H1 (cell line): ENCODE results near the gene SLIT3. TPM values are rescaled to one million over a fixed set of nuclear protein-coding genes. Genes with fewer than 3 reads are reported as not detected.

Experiments used
- EZH2 ChIP-seq: fragments of 200-600 bp; sonication (generic); IDR thresholded peaks from 2 replicates; pipeline ENCODE4 v1.7.1; 2012; ENCODE audit warnings: low read depth, mild to moderate bottlenecking, moderate library complexity, low read length, inconsistent platforms; ENCODE audit not compliant: severe bottlenecking
- GABPA ChIP-seq: IDR thresholded peaks from 2 replicates; pipeline ENCODE4 v1.6.1; 2011; ENCODE audit warnings: mild to moderate bottlenecking, low read length, moderate library complexity, borderline replicate concordance; ENCODE audit not compliant: insufficient read depth
- RAD21 ChIP-seq, 2 experiments: IDR thresholded peaks in 1 of 2; conservative IDR thresholded peaks in 1 of 2; 2 replicates each; pipeline ENCODE4 v1.6.1; 2011; ENCODE audit warnings: low read depth in 2 of 2, low read length in 2 of 2, improper control_type of control experiment in 1 of 2, inconsistent platforms in 1 of 2, mild to moderate bottlenecking in 1 of 2, moderate library complexity in 1 of 2
- SIN3A ChIP-seq, 2 experiments: IDR thresholded peaks in 1 of 2; conservative IDR thresholded peaks in 1 of 2; 2 replicates each; pipeline ENCODE4 v1.6.1; 2011 to 2012; ENCODE audit warnings: low read length in 2 of 2, improper control_type of control experiment in 1 of 2, low read depth in 1 of 2, mild to moderate bottlenecking in 1 of 2
- SRF ChIP-seq: IDR thresholded peaks from 2 replicates; pipeline ENCODE4 v1.6.1; 2011; ENCODE audit warnings: mild to moderate bottlenecking, low read depth, low read length, moderate library complexity
- polyA plus RNA-seq, 7 experiments: library from polyadenylated mRNA; depleted of rRNA in 3 of 7; stranded (reverse) in 5 of 7; unstranded in 2 of 7; fragments of >200 nt in 5 of 7; fragments of 200-250 nt in 2 of 7; gene quantifications; 1 replicate in 5 of 7; 2 replicates in 1 of 7; 4 replicates in 1 of 7; pipeline versions ENCODE4 v1.2.1 to v1.2.3, GENCODE V29; 2011 to 2013; ENCODE audit warnings: missing spikeins in 2 of 7, mixed read lengths in 2 of 7
- total RNA-seq: library from RNA; stranded (reverse); fragmentation: NEBNext Ultra II Directional; extraction: Animal tissue kit (Norgen Biotek cat#: 25700); gene quantifications from 2 replicates; pipeline ENCODE4 v1.2.1, GENCODE V29; 2021
- TF ChIP-seq, protein P1 (sequence below): IDR thresholded peaks from 2 replicates; pipeline ENCODE4 v1.6.1; 2012; ENCODE audit warnings: inconsistent platforms
- TF ChIP-seq, protein P2 (sequence below): IDR thresholded peaks from 2 replicates; pipeline ENCODE4 v1.6.1; 2011; ENCODE audit warnings: low read depth, mild to moderate bottlenecking, low read length; ENCODE audit not compliant: insufficient read depth

Gene SLIT3
- total and polyA plus RNA-seq, 2 of the 8 experiments (the other 6 are each of a cell fraction or from before 2014, with no cell fraction given), result 1.1 to 1.2 TPM

DNA sequence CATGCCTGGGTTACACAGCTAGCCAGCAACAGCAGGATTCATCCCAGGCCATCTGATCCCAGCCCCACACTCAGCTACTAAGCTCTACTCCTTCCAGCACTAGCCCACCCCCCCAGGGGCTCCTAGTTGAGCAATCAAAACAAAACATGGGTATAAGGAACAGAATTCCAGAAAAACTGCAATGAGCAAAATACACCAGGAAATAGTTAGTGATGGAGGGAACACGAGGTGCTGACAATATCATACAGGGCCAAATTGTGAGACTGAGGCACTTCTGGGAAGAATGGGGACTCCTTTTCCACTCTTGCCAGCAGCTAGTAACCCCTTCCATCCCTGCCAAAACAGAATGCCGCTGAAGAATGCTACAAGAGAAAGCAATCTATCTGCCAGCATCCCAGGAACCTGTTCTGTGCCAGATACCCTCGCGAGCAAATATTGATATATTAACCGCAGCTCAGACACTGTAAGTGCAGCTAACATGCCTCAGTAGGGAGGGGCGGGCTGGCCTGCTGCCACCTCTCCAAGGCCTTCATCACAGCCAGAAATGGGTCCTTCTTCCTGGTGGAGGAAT, 161.4 kb downstream of the SLIT3 start (continued):
- TF ChIP-seq, protein P1, sequence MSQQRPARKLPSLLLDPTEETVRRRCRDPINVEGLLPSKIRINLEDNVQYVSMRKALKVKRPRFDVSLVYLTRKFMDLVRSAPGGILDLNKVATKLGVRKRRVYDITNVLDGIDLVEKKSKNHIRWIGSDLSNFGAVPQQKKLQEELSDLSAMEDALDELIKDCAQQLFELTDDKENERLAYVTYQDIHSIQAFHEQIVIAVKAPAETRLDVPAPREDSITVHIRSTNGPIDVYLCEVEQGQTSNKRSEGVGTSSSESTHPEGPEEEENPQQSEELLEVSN, result no peak
- no peak for TF ChIP-seq SIN3A (conservative IDR thresholded peaks at IDR 0.05 in 1 of 2, IDR thresholded peaks at IDR 0.05 in 1 of 2; ENCODE audit: low read depth in 1 of 2, low read length in 2 of 2)
- no peak for TF ChIP-seq RAD21 (IDR thresholded peaks at IDR 0.05 in 1 of 2, conservative IDR thresholded peaks at IDR 0.05 in 1 of 2; ENCODE audit: low read depth in 2 of 2, low read length in 2 of 2)
- TF ChIP-seq SRF, result no peak
- TF ChIP-seq, protein P2, sequence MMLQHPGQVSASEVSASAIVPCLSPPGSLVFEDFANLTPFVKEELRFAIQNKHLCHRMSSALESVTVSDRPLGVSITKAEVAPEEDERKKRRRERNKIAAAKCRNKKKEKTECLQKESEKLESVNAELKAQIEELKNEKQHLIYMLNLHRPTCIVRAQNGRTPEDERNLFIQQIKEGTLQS, result no peak
- TF ChIP-seq EZH2, result no peak
- TF ChIP-seq GABPA, result no peak
